ENCODE measurements around the gene TPM1.
"Not testable (repeated sequence)": the region's sequence is repeated elsewhere in the genome, so short reads cannot be mapped to it uniquely, and the experiment has no call there.

Gene TPM1

DNA sequence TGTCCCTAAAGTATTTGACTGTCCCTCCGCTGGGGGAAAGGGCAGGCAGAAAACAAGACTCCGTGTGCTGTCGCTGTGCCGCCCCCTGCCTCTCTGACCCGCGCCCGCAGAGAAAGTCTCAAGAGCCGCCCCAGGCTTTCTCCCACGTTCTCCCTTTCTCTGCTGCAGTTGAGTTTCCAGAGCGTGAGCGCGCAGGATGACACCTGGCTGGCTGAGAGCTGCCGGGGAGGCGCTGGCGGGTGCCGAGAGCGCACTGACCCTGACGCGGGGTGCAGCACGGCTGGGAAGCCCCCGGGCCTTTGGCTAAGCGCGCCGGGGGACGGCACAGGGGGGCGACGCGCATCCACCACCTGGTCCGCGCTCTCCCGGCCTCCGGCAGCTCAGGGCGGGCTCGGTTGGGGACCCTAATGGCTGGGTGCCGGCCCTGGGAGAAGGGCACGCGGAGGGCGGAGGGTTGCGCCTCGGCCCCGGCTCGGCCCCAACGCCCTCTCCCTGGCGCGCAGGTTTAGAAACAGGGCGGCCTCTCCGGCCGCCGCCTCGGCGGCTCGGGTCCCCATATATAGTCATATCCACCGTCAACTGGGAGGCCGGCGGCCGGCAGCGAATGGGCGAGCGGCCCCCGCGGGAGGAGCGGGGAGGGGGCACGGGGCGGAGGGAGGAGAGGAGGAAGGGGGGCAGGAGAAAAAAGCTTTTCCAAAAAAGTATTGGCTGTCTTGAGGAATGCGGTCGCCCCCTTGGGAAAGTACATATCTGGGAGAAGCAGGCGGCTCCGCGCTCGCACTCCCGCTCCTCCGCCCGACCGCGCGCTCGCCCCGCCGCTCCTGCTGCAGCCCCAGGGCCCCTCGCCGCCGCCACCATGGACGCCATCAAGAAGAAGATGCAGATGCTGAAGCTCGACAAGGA lies at the start of gene TPM1:
Gene TPM1, plus strand, starts transcription at position 774 of the 903 bp plus-strand sequence. Its CDS starts 83 bp downstream, at position 857.
- DNase-seq (ENCODE audit: low read depth), result no peak

- DNase-seq (ENCODE audit: low read depth), result no peak
Observed at GRCh38 chr15:62993066-62993465, 49.5 kb upstream of the TPM1 start.

DNA sequence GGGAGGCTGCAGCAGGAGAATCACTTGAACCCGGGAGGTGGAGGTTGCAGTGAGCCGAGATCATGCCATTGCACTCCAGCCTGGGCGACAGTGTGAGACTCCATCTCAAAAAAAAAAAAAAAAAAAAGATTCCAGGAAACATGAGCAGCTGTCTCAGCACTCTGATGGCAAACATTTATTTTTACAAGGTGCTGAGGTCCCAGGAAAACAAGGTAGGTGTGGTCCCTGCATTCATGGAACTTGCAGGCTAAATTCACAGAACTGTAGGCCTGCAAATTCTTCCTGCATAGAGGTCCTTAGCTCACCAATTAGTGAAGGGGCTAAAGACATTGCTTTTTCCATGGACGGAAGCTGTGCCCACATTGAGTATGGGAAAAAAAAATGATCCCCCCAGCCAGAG lies 48.9 kb upstream of the TPM1 start:
- DNase-seq (ENCODE audit: low read depth), result not testable (repeated sequence)

DNA sequence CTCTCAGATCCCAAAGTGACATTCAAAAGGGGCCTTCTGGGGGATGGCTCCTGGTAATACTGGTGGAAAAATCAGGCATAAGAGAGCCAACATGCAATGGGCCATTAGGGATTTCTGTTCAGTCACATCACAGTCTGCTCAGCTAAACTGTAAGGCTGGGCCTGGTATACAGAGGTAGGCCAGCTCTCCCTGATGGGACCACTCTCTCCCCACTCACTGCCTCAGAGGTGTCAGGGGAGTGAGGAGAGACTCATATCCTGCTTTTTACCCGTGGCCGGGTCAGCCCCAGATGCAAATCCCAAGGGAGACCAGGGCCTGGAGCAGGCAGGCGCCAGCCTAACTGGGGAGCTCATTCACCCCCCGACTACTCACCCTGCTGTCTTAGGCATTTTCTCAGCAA lies 48.1 kb upstream of the TPM1 start:
- DNase-seq (ENCODE audit: low read depth), result no peak

- DNase-seq (ENCODE audit: low read depth), result no peak
Observed at GRCh38 chr15:62994975-62995681, 47.4 kb upstream of the TPM1 start.

GRCh38 chr15:62997441-62997840 lies 45.1 kb upstream of the TPM1 start:
- DNase-seq (ENCODE audit: low read depth), result no peak

- DNase-seq (ENCODE audit: low read depth), result no peak
Observed at GRCh38 chr15:62998262-62998890, 44.2 kb upstream of the TPM1 start.

GRCh38 chr15:62999178-62999577 lies 43.4 kb upstream of the TPM1 start:
- DNase-seq (ENCODE audit: low read depth), result no peak

DNA sequence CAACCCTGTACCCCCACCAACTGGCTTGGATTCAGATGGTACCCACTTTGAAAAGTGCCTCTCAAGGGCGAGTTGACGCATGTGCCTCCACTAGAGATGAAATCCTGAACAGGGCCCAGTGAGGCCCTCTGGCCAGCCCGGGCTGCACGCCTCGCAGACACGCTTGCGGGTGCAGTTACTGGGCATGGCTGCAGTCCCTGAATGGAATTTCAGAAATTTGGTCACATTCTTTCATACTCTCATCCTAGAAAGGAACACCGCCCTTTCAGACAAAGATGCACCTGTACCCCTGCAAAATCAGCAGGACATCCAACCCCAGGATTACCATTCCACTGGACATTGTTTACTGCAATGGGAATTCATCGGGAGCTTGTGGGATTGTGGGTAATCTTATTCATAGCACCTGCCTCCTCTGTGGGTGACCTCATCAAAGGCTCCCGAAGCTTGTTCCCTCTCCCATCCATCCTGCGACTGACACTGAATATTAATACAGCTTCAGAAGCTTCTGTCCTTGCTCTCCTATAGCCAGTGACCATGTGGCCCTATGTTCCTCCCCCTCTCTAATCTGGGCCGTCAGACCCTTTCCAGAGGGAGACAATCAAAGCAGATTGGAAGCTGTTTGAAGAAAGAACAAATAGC lies 42.5 kb upstream of the TPM1 start:
- no peak for DNase-seq (ENCODE audit: low read depth)

GRCh38 chr15:63000706-63001105 lies 41.8 kb upstream of the TPM1 start:
- DNase-seq (ENCODE audit: low read depth), result no peak

- DNase-seq (ENCODE audit: low read depth), result no peak
Observed at GRCh38 chr15:63004211-63004610, 38.3 kb upstream of the TPM1 start.

DNA sequence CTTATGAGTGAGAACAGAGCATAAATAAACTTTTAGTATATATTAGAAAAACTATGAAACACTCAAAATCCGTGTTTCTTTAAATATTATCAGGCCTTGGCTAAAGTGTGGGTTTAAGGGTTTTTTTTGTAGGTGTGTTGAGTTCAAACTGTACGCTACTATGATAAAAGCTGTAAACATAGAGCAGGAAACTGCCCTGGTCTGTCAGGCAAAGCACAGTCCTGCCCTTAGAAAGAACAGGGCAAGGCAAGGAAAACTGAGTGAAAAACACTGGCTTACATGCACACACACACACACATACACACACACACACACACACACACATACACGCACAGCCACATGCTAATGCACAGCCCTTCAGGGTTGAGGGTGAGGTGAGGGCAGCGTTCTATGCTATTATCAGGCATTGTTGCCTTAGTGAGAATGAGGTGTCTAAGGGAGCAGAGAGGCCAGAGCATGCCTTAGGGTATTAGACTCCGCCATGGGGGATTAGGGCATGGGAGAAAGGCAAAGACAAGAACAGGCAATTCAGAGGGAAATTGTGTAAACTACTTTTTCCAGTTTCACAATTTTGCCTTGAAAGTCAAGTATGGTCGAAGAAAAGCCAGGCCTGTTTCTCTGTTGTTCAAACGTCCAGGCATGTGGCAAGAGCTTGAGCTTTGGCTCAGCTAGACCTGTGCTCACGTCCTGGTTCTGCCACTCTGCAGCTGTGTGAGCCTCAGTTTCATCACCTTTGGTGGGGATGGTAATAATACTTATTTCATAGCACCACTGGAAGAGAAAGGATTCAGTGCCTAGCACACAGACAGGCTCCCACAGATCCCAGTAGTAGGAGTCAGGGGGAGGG lies 36.3 kb upstream of the TPM1 start:
- DNase-seq (ENCODE audit: low read depth), result no peak

DNA sequence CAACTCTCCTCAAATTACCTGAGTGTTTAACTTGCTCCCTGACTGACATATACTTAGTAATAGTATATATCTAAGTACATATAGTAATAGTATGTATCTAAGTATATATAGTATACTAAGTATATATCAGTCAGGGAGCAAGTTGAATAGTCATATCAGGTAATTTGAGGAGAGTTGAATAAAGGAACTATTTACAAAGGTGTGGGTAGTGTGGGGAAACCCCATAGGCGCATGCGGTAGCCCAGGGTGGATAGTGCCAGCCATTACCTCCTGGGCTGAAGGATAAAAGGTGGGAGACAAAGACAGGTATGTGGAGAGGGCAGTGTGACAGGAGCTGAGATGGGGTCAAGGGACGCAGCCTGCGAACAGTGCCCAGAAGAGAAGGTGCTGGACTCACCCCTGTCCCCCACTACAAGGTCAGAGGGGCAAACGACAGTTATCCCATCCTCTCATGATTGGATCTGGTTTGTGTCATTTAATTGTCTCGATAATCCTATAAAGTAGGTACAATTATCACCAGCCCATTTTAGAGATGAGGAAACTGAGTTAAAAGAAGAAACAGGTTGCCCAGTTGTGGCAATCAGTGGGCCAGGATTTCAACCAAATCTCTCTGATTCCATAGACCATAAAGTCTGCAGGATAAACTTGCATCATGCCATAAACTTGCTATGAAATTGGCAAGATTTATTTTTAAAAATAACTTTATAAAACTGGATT lies 34.1 kb upstream of the TPM1 start:
- no peak for DNase-seq (ENCODE audit: low read depth)

- DNase-seq (ENCODE audit: low read depth), result no peak
Observed at GRCh38 chr15:63010386-63010785, 32.2 kb upstream of the TPM1 start.

GRCh38 chr15:63010920-63011693 lies 31.4 kb upstream of the TPM1 start:
- no peak for DNase-seq (ENCODE audit: low read depth)

GRCh38 chr15:63012444-63012843 lies 30.1 kb upstream of the TPM1 start:
- no peak for DNase-seq (ENCODE audit: low read depth)

DNA sequence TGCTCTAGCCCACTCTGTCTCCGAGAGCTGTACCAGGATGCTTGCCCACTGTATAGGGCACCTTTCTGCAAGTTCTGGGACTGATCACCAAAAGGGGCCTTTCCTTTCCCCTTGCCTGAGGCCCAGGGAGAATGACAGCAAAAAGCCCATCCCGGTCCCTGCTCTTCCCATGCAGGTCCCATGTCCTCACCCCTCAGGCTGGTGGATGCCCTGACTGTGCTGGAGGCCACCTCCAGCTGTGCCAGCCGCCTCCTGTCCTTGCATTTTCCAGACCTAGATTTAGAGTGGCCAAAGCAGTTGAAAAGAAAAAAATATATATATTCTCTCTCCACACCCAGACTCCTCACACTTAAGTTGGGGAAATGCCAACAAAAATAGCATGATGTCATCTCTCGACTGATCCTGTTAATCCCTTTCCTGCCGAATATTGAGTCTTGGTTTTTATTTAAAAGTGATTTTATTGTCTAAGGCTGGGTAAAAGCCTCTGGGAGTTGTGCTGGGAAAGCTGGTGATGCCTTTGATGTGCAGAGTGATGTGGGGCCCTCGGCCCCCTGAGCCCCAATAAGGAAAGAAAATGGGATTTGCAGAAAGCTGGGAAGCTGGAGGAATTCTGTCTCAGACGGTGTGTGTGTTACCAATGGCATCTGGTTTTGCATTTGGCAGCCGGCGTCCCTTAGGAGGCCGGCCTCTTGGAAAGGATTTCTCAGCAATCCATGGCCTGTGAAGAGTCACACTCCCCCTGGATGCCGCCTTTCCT lies 29.3 kb upstream of the TPM1 start:
- DNase-seq (ENCODE audit: low read depth), result no peak

- no peak for DNase-seq (ENCODE audit: low read depth)
Observed at GRCh38 chr15:63014578-63014977, 28.0 kb upstream of the TPM1 start.

DNA sequence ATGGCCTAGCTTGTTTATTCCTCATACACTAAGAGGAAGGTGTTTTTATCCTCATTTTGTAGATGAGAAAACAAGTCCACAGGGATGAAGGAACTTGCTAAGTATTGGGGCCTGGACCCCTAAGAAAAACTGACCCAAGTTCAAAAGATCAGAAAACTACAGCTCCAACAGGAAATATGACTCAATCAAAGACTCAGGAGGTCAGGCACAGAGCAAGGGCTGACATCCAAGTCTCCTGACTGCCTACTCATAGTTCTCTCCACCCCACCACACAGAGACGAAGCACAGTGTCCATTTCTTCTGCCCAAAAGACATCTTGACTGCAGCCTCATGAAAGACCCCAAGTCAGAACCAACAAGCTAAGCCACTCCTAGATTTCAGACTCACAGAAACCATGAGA lies 26.9 kb upstream of the TPM1 start:
- DNase-seq (ENCODE audit: low read depth), result no peak
